Measurements from ENCODE around the gene PIP4K2B.

DNA sequence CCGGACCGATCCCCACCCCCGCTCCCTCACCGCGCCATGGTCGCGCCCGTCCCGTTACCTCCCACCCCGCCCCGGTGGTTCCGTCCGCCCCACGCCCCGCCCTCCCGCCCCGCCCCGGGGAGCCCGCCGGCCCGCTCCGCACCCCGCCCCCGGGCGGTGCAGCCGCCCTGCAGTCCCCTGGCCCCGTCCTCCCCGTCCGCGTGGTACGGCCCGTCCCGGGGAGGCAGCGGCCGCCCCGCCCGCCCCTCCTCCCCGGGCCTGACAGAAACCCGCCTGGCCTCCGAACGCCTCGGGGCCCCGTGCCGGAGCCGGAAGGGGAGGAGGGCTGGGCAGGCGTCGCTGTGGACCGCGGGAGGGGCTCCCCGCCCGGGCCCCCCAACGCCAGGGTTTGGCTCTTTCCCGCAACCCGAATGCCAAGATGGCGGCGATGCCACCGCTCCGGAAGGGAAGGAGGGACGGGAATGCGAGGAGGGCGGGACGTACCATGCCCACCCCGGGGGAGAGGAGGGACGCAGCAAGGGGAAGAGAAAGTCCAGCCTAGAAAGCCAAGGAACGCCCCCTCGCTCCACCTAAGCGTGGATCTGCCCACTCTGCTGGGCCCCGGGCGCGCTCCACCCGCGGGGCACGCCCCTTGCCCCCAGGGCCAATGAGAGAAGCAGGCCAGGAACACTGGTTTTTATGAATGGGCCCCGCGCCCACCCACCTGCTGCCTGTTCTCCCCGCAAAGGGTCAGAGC lies at the start of gene PIP4K2B:
- TF ChIP-seq, protein P1, sequence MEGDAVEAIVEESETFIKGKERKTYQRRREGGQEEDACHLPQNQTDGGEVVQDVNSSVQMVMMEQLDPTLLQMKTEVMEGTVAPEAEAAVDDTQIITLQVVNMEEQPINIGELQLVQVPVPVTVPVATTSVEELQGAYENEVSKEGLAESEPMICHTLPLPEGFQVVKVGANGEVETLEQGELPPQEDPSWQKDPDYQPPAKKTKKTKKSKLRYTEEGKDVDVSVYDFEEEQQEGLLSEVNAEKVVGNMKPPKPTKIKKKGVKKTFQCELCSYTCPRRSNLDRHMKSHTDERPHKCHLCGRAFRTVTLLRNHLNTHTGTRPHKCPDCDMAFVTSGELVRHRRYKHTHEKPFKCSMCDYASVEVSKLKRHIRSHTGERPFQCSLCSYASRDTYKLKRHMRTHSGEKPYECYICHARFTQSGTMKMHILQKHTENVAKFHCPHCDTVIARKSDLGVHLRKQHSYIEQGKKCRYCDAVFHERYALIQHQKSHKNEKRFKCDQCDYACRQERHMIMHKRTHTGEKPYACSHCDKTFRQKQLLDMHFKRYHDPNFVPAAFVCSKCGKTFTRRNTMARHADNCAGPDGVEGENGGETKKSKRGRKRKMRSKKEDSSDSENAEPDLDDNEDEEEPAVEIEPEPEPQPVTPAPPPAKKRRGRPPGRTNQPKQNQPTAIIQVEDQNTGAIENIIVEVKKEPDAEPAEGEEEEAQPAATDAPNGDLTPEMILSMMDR (IDR thresholded peaks at IDR 0.05), result no peak
- no peak for TF ChIP-seq POLR2A (IDR thresholded peaks at IDR 0.05)

Measured in lower leg skin (tissue), 3 donors.